ENCODE results near the gene ZNF446. TPM values are rescaled to one million over a fixed set of nuclear protein-coding genes. Genes with fewer than 3 reads are reported as not detected.
"Not testable (repeated sequence)": the region's sequence is repeated elsewhere in the genome, so short reads cannot be mapped to it uniquely, and the experiment has no call there.

ZNF446 gene
- total and polyA plus RNA-seq, 9 donors: 1.9 to 24.9 (median 18.6) TPM

GRCh38 chr19:58469241-58470013, 6.7 kb upstream of the ZNF446 start:
- DNase-seq: no peak
- Histone ChIP-seq H3K4me1 (ENCODE audit: insufficient read depth) (peaks cover 6% of the 10 kb centered on the region), H3K36me3 (no peaks in the 10 kb centered on the region), H3K27me3 (no peaks in the 10 kb centered on the region), H3K9me3 (no peaks in the 10 kb centered on the region), H3K27ac (no peak overlapping the region), H3K4me3 (no peak overlapping the region)
- intact Hi-C loops (cut with DNase I): no loop called here
- TF ChIP-seq POLR2A (IDR thresholded peaks at IDR 0.05): no peak
- no peak for TF ChIP-seq EP300 (IDR thresholded peaks at IDR 0.05)
- TF ChIP-seq CTCF (IDR thresholded peaks at IDR 0.05): no peak
- WGBS, 3 donors: 84 to 91% (median 84%) methylated on average over 17 of the region's 17 CpGs

- WGBS, 3 donors: 86 to 92% (median 89%) methylated on average over 25 to 36 of the region's 53 CpGs
- H3K36me3 ChIP-seq: not testable (repeated sequence)
Measured at GRCh38 chr19:58470837-58471543, 5.2 kb upstream of the ZNF446 start.

GRCh38 chr19:58471736-58472135, 4.4 kb upstream of the ZNF446 start:
- Histone ChIP-seq H3K27ac (no peak overlapping the region), H3K27me3 (no peaks in the 10 kb centered on the region), H3K4me1 (ENCODE audit: insufficient read depth) (peaks cover 9% of the 10 kb centered on the region), H3K9me3 (no peaks in the 10 kb centered on the region), H3K4me3 (no peak overlapping the region), H3K36me3 (no peaks in the 10 kb centered on the region)
- 92% methylated on average over 34 to 39 of the region's 39 CpGs for WGBS, 3 donors
- TF ChIP-seq EP300 (IDR thresholded peaks at IDR 0.05): no peak
- no peak for TF ChIP-seq CTCF (IDR thresholded peaks at IDR 0.05)
- no peak for TF ChIP-seq POLR2A (IDR thresholded peaks at IDR 0.05)
- no peak for DNase-seq
- intact Hi-C loops (cut with DNase I): no loop called here

More at GRCh38 chr19:58470837-58471543, 5.2 kb upstream of the ZNF446 start:
- H3K4me3 ChIP-seq; H3K9me3 ChIP-seq; H3K4me1 ChIP-seq (ENCODE audit: insufficient read depth); H3K27ac ChIP-seq; DNase-seq; intact Hi-C loops (cut with DNase I); H3K27me3 ChIP-seq: not testable (repeated sequence)

GRCh38 chr19:58473775-58474174, 2.4 kb upstream of the ZNF446 start:
- intact Hi-C loops (cut with DNase I): no loop called here
- H3K27ac ChIP-seq: no peak overlapping the region
- H3K4me1 ChIP-seq (ENCODE audit: insufficient read depth): peaks cover 6% of the 10 kb centered on the region
- TF ChIP-seq EP300 (IDR thresholded peaks at IDR 0.05) (no peak), POLR2A (IDR thresholded peaks at IDR 0.05) (no peak), CTCF (IDR thresholded peaks at IDR 0.05) (no peak)
- H3K36me3 ChIP-seq: no peaks in the 10 kb centered on the region
- no peak for DNase-seq
- H3K4me3 ChIP-seq: no peak overlapping the region
- no peaks in the 10 kb centered on the region for H3K27me3 ChIP-seq
- H3K9me3 ChIP-seq: no peaks in the 10 kb centered on the region
